Renal cortex interstitium (tissue), 11 donors: ENCODE measurements around the gene CRIM1. TPM values are rescaled to one million over a fixed set of nuclear protein-coding genes. Genes with fewer than 3 reads are reported as not detected.

Source experiments
- DNase-seq, 11 donors: peaks; one replicate each; pipeline ENCODE4 v3.0.0-alpha.2; 2013; ENCODE audit warnings: low read depth in 9 of 11, low spot score in 4 of 11; ENCODE audit errors: extremely low read depth in 1 of 11
- polyA plus RNA-seq, 3 donors: library from polyadenylated mRNA; unstranded; fragments of 120-200 nt; gene quantifications; one replicate each; pipeline ENCODE4 v1.2.1, GENCODE V29; 2013; ENCODE audit not compliant: insufficient read length in 3 of 3

The CRIM1 gene
- polyA plus RNA-seq, 3 donors = 79.7 to 98.8 (median 84.7) TPM

DNA sequence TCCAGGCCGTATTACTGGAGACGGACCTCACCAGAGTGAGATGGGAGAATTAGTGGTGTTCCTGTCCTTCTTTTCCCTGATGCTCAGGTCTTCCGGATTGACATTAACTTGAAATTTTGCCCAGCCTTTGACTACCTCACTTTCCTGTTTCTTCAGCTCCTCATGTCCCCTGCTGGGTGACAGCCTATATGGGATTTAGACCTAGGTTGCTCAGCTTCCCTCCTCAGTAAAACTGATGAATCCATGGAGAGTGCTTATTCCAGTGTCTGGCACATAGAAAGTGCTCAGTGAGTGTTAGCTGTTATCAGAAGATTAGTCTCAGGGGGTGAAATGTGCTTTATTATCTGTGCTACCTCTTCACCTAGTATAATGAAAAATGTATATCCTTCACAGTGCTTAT lies 30.0 kb downstream of the CRIM1 start:
- DNase-seq = no peak

DNA sequence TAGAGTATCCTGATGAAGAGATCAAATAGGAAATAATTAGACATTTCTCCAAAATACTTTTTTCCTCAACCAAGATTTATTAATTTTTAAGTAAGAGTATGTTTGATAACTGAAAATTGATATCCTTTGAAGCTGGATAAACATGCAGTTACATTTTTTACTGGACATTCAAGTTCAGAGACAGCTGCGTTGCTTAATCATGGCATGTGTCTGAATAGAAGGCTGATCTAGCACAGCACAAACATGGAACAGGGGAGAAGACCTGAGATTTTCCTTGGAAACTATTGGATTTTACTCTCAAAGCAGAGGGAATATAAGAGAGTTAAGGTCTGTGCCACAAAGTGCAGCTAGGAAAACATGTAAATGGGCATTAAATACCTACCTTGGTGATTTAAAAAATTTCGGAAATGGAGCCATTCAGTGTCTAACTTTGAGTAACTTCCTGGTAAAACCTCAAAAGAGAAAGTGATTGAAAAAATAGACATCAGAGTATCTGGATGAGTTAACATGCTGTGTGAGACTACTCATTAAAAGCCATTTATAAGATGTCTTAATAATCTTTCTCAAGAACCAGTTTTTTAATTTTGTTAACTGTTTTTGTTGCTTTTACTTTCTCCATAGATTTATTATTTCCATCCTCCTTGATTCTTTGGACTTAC lies 31.8 kb downstream of the CRIM1 start:
- DNase-seq = no peak

DNA sequence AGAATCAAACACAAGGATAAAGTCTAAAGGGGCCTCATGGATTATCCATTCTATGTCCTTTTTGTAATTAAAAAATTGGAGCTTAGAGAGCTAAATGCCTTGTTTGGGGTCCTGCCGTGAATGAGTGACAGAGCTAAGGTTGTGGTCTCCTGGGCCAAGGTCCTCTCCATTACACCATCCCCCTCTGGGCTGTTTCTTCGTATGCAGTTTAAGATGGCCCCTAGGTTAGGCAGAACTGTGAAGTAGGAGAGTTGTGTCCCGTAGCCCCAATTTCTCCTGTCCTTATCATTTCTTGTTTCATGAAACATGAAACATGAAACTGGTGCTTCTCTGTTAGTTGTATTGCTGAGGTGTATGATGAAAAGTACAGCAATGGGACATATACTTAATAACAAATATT lies 32.9 kb downstream of the CRIM1 start:
- DNase-seq = no peak

DNA sequence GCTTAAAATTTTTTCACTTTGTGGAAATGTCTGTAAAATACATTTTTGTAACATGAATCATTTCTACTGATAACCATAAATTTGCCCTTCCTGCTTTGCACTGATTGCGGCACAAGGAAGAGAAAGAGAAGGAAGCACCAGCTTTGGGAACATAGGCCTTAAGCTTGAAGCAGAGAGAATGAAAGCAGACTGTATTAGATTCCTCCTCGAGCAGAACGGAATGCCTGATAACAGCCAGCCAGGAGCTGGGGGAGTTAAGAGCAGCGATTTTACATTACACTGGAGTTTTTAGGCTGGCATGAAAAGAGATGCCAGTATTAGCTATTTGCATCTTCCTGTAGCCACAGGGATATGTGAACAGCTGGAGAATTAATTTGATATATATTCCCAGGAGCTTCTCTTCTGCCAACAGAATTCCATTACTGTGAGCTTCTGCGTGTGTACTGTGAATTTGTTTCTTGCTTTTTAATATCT lies 33.5 kb downstream of the CRIM1 start:
- no peak for DNase-seq

DNA sequence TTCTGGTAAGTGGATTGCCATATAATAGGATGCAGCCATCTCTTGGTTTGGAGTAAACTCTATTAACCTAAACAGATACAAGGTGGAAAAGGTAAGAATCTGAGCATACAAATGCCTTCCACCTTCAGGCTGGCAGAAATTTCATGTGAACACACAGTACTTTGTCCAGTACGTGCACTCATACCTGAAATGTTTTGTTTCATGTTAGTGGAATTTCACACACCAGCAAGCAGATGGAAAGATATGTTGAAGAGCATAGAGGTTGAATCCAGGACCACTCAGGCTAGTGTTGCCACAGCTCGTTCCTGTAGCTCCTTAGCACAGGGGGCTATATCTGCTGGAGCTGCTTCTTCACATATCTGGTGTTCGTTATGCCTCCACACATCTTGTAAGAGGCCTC lies 34.0 kb downstream of the CRIM1 start:
- no peak for DNase-seq

DNA sequence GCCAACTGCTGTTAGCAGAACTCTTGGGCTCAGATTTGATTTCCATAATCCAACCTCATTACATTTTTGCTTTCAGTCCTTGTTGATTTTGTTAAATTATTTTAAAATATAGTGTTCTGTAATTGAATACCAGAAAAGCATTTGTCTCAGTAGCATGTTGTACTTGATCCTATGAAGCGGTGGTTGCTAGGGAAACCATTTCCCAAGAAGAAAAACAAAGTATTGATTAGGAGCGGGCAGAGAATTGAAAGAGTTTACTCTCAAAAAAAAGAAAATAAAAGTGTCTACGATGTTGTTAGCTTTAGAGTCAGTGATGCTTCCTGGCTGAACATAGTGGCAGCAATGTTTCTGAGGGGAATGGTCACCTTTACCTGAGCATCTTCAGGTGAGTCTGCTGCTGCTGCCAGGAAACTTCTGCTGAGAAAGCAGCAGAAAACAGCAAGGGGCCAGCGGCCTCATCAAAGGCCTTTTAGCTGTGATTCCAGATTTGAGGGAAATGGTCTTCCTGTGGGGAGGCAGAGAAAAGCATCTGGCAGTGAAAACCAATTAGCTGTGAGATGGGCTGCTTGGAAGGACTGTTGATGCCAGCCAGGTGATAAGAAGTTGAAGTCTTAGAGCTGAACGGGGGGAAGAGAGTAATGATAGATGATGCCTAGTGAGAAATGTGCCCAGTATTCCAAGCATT lies 37.1 kb downstream of the CRIM1 start:
- DNase-seq = no peak

DNA sequence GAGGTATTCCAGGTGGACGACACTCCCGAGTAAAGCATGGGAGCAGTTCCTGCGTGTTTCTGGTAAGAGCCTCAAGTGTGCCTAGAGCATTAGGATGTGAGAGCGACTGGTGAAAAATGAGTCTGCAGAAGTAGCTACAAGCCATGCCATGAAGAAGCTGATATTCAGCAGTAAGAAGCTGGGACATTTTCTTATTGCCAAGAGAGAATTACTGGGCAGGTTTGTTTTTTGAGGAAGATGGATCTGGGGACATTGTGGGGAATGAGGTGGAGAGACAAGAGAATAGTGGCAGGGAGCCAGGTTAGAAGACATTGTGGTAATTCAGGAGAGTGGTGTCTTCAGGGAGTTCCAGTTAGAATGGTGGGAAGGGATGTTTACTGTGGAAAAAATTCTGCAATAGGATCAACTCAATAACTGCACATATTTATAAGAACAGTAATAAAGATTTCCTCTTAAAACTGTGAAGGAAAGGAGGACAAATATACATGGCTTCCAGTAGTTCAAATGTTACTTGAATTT lies 38.2 kb downstream of the CRIM1 start:
- no peak for DNase-seq

DNA sequence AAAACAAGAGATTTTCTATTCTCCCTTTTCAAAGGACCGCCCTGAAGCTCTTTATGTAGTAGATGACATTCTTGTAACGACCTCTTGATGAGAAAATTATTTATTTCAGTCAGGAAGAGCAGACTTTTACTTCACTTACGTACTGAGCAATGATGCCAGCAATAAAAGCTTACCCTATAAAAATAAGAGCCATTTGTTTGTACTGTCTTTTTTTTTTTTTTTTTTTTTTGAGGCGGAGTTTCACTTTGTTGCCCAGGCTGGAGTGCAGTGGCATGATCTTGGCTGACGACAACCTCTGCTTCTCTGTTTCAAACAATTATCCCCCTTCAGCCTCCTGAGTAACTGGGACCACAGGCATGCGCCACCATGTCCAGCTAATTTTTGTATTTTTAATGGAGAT lies 39.2 kb downstream of the CRIM1 start:
- no peak for DNase-seq

DNA sequence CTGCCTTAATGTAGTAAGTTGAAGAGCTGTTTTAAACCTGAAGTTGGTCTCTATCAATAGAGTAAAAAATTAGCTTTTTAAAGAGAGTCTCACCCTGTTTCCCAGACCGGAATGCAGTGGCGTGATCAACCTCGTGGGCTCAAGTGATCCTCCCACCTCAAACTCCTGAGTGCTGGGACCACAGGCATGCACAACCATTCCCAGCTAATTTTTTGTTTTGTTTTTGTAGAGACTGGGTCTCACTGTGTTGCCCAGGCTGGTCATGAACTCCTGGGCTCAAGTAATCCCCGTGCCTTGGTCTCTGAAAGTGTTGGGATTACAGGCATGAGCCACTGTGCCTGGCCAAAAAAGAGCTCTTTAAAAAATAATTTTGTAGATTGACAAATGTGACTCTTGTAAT lies 40.3 kb downstream of the CRIM1 start:
- no peak for DNase-seq

DNA sequence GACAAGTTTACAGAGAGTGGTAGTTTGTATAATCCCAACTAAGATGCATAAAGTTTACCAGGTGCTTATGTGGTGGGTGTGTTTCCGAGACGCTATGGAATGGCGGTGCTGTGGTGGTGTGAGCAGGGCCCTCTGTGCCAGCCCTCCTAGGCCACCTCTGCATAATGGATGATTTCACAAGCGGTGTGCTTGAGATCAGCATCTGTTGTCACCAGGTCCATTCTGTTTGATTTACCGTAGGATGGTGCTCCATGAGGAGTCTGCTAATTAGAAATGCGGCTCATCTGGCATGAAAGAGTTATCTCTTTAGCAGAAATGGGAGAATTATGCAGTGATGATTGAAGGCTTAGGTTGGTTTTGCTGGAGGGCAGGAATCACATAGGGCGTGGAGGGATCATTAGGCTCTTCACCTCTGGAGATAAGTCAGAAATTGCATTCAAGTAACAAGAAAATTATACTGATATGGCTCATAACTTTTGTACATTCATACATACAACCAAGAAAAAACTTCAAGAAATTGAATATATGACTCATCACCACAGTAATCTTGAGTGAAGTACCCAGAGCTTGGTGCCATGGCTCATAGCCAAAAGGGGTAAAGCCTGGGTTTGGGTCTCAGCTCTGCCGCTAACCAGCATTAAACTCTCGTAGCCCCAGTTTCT lies 41.4 kb downstream of the CRIM1 start:
- no peak for DNase-seq

DNA sequence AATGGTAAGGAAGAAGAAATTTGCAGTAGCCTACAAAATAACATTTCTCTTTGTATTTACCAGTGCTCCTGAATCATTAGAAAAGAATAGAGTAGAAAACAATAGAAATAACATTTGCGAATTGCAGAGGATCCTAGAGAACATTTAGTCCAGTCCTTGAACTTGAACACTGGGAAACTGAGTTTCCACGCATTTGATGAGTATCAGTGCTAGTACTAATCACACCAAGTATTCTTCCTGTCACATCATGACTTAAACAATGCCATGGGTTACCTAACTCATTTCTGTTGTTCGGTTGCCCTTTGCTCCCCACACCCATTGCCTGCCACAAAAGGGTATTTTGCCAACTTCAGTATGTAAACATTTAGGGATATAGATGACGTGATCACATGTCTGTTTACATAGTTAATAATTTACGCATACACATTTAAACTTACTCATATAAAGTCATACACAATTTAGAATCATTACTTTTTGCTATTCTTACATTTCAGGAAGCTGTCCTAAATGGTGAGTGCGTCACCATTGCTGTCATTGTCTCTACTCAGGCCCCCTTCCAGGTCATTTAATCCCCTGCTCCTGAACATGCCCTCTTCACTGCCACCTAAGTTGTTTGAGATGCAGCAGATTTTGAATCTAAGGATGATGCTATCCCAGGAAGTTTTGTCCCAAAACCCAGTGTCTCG lies 42.3 kb downstream of the CRIM1 start:
- no peak for DNase-seq

DNA sequence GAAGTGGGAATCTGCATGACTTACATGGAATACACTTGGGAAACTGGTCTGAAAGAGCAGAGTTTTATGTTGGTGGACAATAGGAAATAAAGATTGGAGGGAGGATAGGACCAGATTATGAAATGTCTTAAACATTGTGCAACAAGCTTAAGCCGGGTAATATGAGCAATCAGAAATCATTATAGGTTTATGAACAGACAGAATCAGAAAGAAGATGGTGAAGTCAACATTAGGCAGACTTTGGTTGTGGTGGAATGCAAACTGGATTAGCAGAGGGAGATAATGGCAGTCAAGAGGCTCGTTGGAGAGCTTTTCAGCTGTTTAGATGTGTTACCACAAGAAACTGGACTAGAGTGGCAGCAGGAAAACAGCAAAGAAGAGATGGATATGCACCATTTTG lies 43.5 kb downstream of the CRIM1 start:
- DNase-seq = no peak

DNA sequence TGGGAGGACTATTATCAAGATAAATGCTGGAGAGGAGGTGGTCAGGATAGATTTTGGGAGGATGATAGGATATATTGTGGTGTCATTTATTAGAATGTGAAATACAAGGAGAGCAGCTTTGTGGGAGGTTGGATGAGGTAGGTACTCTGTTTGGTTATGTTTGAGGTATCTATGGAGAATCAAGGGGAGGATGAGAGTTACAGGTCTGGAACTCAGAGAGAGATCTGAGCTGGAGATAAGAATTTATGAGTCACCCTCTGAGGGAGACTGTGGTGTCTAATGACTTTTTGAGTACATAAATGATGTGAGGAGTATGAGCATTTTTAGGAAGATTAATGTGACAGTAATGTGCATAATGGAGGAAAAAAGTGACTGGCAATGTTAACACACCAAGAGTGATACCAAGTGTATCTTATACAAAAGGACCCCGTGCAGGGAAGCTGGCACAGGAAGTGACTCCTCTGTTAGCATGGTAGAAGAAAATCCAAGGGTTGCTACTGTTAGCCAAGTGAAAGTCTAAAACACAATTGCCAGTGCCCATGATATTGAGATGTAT lies 48.2 kb downstream of the CRIM1 start:
- no peak for DNase-seq

DNA sequence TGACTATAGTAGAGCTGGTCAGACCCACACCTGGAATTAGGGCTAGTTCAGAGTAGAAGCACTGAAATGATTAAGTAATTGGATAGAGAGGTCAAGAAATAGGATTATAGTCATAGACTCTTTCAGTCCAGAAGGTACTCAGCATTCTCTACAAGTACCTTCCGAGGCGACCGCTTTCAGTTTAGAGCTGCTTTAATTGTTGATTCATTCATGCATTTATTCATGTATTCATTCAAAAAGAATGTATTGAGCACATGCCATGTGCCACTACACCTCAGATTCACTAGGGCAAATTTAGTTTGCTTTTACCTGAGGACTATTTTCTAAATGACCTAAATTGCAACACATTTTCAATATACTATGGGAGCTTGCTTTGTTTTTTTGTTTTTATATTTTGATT lies 48.7 kb downstream of the CRIM1 start:
- no peak for DNase-seq

DNA sequence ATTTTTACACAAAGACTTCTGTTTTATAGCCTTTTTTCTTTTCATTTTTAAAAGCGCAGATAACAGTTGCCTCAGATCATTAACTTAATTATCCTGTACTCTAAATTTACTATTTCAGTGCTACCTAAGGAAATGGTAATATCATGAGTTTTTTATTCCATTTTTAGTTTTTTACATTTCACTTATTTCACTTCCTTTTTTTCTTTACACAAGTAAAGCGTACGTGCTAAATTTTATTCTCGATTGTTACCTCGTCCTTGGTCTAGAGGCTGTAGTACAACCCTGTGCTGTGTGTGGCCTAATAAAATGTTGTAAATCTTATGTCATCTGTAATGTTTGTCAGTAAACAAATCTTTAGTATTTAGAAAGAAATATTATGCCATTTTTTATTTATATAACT lies 49.2 kb downstream of the CRIM1 start:
- no peak for DNase-seq

DNA sequence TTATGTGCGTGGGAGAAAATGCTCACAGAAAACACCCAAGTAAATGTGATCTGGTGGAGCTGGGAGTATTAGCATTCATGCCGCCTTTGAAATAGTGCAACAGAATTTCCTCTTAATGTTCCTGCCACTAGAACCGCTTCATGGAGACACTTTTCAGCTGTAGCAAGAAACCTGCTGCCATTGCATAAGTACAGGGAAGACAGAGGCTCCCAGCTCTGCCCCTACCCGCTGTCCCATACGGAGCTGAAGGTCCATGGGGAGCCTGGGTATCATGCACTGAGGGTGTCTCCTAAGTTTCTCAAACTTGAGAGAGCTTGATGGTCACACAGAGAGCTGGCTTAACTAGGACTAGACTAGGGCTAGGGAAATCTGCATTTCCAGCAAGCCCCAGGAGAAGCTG lies 49.6 kb downstream of the CRIM1 start:
- no peak for DNase-seq

DNA sequence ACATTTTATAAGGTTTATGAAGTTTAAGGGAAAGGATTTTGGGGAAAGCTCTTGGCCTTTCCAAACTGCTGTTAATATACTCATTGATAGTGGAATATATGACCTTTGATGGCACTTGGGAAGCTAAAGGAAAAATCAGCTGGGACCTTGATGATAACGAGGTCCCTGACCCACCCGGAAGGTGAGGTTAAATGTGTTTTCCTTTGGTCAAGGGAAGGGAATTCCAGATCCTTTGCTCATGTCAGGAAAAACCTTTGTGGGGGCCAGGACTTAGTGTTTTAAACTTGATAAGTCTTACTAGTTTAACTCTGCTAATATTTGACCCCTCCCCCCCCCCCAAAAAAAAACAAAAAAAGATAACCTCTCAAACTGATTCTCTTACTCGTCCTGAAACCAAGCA lies 50.7 kb downstream of the CRIM1 start:
- no peak for DNase-seq

DNA sequence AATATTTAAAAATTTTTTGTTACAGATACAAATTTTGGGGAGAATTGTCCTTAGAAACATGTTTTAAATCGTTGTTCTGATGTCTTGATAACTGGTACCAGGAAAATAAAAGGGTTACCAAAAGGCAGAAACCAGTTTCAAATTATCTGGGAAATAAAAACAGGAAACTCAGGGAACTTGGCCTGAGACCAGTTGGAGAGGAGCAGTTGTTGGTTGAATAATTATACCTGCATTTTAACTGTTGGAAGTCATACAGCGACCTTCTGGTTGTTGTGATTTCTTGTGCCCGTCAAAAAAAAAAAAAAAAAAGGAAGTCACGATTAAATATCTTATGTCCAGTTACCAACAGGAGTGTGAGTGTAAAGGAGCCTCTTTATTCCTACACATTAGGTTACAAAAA lies 51.8 kb downstream of the CRIM1 start:
- DNase-seq = no peak

DNA sequence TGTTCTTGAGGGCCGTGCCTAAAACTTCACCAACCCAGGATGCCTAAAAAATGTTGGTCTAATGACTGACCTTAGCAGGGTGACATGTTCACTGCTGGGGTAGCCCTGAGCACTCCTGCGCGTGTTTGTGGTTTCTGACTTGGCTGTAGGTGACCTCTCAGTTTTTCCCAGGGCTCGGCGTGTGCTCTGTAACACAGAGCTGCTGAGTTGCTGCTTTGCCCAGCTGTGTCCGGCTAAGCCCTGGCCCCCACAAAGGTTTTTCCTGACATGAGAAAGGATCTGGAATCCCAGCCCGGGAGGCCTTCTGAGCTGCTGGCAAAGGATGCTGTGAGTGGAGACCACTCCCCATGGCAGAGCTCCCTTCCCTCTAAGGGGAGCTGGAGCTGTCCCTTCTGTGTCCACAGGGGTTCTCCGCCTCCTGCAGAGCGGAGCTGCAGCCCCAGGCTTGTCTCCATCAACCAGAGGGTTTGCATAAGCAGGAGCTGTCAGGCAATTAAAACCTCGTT lies 52.7 kb downstream of the CRIM1 start:
- no peak for DNase-seq
